Heart right ventricle (tissue), 16 donors: ENCODE measurements around the gene EXOSC1. TPM values are rescaled to one million over a fixed set of nuclear protein-coding genes. Genes with fewer than 3 reads are reported as not detected.

Experiments used
- ATAC-seq, 8 donors: fragments of 200-7000 bp; cut with Tn5 transposase; one replicate each; pipeline ENCODE4 v1.9.1; 2020; ENCODE audit warnings: mild to moderate bottlenecking in 8 of 8, moderate library complexity in 8 of 8, moderate number of reproducible peaks in 1 of 8
- DNase-seq, 2 donors: peaks; one replicate each; pipeline ENCODE4 v3.0.0-alpha.2; 2020
- H3K27ac ChIP-seq, 10 donors: fragments of 200-600 bp; sonication (generic) in 2 of 10; one replicate each; pipeline versions ENCODE4 v1.5.0 to v1.8.0; 2020 to 2022; ENCODE audit warnings: mild to moderate bottlenecking in 3 of 10
- H3K27me3 ChIP-seq, 7 donors: fragments of 200-600 bp; one replicate each; pipeline ENCODE4 v1.8.0; 2021 to 2022; ENCODE audit warnings: mild to moderate bottlenecking in 2 of 7
- H3K36me3 ChIP-seq, 9 donors: fragments of 200-600 bp; sonication (generic) in 1 of 9; one replicate each; pipeline versions ENCODE4 v1.5.0 to v1.8.0; 2020 to 2022; ENCODE audit warnings: mild to moderate bottlenecking in 2 of 9
- H3K4me1 ChIP-seq, 9 donors: fragments of 200-600 bp; sonication (generic) in 1 of 9; one replicate each; pipeline versions ENCODE4 v1.5.0 to v1.8.0; 2020 to 2022; ENCODE audit warnings: mild to moderate bottlenecking in 4 of 9
- H3K4me3 ChIP-seq, 10 donors: fragments of 200-600 bp; sonication (generic) in 2 of 10; one replicate each; pipeline versions ENCODE4 v1.5.0 to v1.8.0; 2020 to 2022; ENCODE audit warnings: mild to moderate bottlenecking in 7 of 10, moderate library complexity in 2 of 10
- H3K9me3 ChIP-seq, 11 donors: fragments of 200-600 bp in 10 of 11; sonication (generic) in 2 of 11; one replicate each; pipeline versions ENCODE4 v1.5.0 to v1.8.0; 2013 to 2022; ENCODE audit warnings: mild to moderate bottlenecking in 2 of 11, control low read depth in 1 of 11, moderate library complexity in 1 of 11
- WGBS, 2 donors: extraction: QIAGEN DNeasy Blood & Tissue Kit; methylation state at CpG; one replicate each; pipeline ENCODE4 v1.1.7; 2013; ENCODE audit warnings: inconsistent platforms in 1 of 2; 5-methylcytosine and 5-hydroxymethylcytosine counted together
- intact Hi-C, 10 donors: fragments of 100-400 bp; cut with DNase I; formaldehyde crosslinking; loops; one replicate each; pipeline versions ENCODE4 v1.11.1 to v1.14.2; 2022
- polyA plus RNA-seq, 2 donors: library from polyadenylated mRNA; stranded (reverse); fragments of 200-250 nt; gene quantifications; one replicate each; pipeline ENCODE4 v1.2.3, GENCODE V29; 2013
- total RNA-seq, 10 donors: library from RNA; stranded (reverse); fragmentation: NEBNext Ultra II Directional in 3 of 10; extraction: Animal tissue kit (Norgen Biotek cat#: 25700) in 3 of 10; gene quantifications; one replicate each; pipeline versions ENCODE4 v1.2.1 to v1.2.4, GENCODE V29; 2021 to 2023
- TF ChIP-seq, protein P1 (sequence below), 9 donors: fragments of 200-600 bp; sonication (generic) in 2 of 9; IDR thresholded peaks; one replicate each; pipeline versions ENCODE4 v1.5.0 to v1.8.0; 2021 to 2022; ENCODE audit warnings: antibody characterized with exemption in 9 of 9, mild to moderate bottlenecking in 5 of 9, moderate library complexity in 1 of 9
- donor health status: Arrhythmogenic right ventricular cardiomyopathy.
- donor health status: ischemic (EF 13 %, LVEDD 7.1; RV severe dilation, severe dysfunction).
- donor health status: healthy with polysubstance abuse.
- donor health status: DM: no; HTN: yes; CAD: no.
- donor health status: DM: no; HTN: no; CAD: no.
- donor health status: ischemic (EF 25% LVEDD 6.9; RV normal size, moderate dysfunction).
- donor health status: ischemic (EF 25% LVEDD 5.7; RV mildly dilated, moderate dysfunction).
- donor health status: healthy.
- donor health status: DM: yes; HTN: yes; CAD: no.
- donor health status: Ischemic cardiomyopathy.
- donor health status: ischemic (EF 35%, LVEDD 5.7; RV mildly dilated, moderate dysfunction).
- donor health status: nonischemic (EF 11% LVEDD 7.7; RV severe dilation, severe dysfunction).
- donor health status: DM: yes; HTN: yes; CAD: no.
- donor health status: PGD.
- donor health status: ischemic (EF 29% LVEDD 5.4; RV normal size, mild dysfunction).
- donor health status: nonischemic (EF 23%, LVEDD 6.1; RV moderate dilation, normal function).

The EXOSC1 gene
- total and polyA plus RNA-seq, 12 donors: 11.7 to 31.3 (median 15.8) TPM

DNA sequence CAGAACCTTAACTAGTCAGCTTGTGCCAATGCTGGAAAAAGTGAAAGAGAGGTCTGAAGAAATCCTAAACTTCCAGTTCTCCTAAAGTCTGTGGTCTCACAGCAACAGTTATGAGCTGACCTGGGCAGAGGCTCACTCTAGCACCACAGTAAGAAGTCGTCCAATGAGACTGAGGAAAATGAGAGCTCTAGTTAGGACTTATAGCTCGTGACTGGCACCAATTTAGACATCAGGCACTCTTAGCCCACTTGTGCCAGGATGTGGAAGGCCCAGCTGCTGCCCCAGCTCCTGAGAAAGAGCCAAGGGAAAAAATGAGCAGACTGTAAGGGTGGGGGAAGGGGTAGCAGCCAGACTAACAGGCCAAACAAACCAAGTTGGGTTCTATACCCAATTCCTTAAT is 44.8 kb upstream of the EXOSC1 start:
- TF ChIP-seq, protein P1, sequence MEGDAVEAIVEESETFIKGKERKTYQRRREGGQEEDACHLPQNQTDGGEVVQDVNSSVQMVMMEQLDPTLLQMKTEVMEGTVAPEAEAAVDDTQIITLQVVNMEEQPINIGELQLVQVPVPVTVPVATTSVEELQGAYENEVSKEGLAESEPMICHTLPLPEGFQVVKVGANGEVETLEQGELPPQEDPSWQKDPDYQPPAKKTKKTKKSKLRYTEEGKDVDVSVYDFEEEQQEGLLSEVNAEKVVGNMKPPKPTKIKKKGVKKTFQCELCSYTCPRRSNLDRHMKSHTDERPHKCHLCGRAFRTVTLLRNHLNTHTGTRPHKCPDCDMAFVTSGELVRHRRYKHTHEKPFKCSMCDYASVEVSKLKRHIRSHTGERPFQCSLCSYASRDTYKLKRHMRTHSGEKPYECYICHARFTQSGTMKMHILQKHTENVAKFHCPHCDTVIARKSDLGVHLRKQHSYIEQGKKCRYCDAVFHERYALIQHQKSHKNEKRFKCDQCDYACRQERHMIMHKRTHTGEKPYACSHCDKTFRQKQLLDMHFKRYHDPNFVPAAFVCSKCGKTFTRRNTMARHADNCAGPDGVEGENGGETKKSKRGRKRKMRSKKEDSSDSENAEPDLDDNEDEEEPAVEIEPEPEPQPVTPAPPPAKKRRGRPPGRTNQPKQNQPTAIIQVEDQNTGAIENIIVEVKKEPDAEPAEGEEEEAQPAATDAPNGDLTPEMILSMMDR (IDR thresholded peaks at IDR 0.05): no peak
- no peak overlapping the region for H3K4me3 ChIP-seq

DNA sequence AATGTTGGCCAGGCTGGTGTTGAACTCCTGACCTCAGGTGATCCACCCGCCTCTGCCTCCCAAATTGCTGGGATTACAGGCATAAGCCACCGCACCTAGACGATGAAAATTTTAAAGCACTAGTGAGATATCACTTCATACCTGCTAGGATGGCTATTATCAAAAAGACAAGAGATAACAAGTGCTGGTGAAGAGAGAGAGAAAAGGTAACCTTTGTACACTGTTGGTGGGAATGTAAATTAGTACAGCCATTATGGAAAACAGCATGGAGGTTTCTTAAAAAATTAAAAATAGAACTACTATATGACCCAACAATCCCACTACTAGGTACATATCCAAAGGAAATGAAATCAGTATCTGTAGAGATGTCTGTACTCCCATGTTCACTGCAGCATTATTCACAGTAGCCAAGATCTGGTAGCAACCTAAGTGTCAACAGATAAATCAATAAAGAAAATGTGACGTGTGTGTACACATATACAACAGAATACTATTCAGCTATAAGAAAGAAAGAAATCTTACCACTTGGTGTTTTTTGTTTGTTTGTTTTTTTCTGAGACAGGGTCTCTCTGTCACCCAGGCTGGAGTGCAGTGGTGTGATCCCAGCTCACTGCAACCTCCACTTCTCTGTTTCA is 40.0 kb upstream of the EXOSC1 start:
- 75 to 80% methylated on average over 4 of the region's 4 CpGs for WGBS, 2 donors
- H3K4me1 ChIP-seq: peaks cover 0 to 68% (median 30%) of the 10 kb centered on the region in 9 donors

More for the DNA sequence above, 44.8 kb upstream of the EXOSC1 start:
- DNase-seq: peak in 1 of 2 donors; percentile 54
- Histone ChIP-seq H3K9me3 (no peaks in the 10 kb centered on the region), H3K4me1 (peaks cover 5 to 83% (median 53%) of the 10 kb centered on the region in 9 donors), H3K27me3 (no peaks in the 10 kb centered on the region), H3K27ac (peak overlapping the region in 9 of 10 donors; percentile 37 to 88 (median 75)), H3K36me3 (peaks cover 0 to 21% (median 0%) of the 10 kb centered on the region in 9 donors)
- 56 to 59% methylated on average over 2 of the region's 2 CpGs for WGBS, 2 donors
- ATAC-seq: peak; percentile 78 to 92 (median 87)
- intact Hi-C loops: loop anchor here in 2 of 10 donors (5.0 to 10.0 kb wide), 2 partner anchors 124 to 693 kb away; no protein-coding TSS in a partner anchor

DNA sequence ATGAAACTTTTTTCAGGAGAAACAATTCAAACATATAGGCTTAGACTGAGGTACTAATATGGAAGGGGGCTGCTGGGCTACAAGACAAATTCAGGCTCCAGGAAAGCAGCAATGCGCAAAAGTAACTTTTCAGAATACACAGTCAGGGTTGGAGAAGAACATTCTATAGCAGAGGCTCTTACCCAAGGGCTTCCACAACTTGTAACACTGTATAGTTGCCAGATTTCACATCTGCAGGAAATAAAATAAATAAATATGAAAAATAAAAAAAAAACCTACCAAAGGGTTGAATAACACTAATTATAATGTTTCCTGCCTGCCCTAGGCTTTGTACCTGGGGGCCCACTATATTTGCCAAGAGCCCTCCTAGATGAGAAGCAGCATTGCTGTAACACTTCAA is 38.1 kb upstream of the EXOSC1 start:
- TF ChIP-seq, protein P1 (IDR thresholded peaks at IDR 0.05): no peak
- peaks cover 0 to 49% (median 14%) of the 10 kb centered on the region in 9 donors for H3K4me1 ChIP-seq
- intact Hi-C loops: no loop called here
- 95 to 100% methylated on average over 1 of the region's 1 CpG for WGBS, 2 donors
- peaks cover 0 to 68% (median 28%) of the 10 kb centered on the region in 9 donors for H3K36me3 ChIP-seq
- ATAC-seq (no peak), DNase-seq (no peak)
- H3K9me3 ChIP-seq: no peaks in the 10 kb centered on the region
- no peaks in the 10 kb centered on the region for H3K27me3 ChIP-seq
- H3K4me3 ChIP-seq: no peak overlapping the region
- peak overlapping the region in 4 of 10 donors; percentile 3 to 61 (median 30) for H3K27ac ChIP-seq

More for the DNA sequence above, 40.0 kb upstream of the EXOSC1 start:
- Histone ChIP-seq H3K9me3 (no peaks in the 10 kb centered on the region), H3K4me3 (no peak overlapping the region), H3K36me3 (peaks cover 0 to 49% (median 10%) of the 10 kb centered on the region in 9 donors), H3K27ac (no peak overlapping the region), H3K27me3 (no peaks in the 10 kb centered on the region)
- ATAC-seq: no peak
- TF ChIP-seq, protein P1 (IDR thresholded peaks at IDR 0.05): no peak
- DNase-seq: no peak
- intact Hi-C loops: no loop called here

DNA sequence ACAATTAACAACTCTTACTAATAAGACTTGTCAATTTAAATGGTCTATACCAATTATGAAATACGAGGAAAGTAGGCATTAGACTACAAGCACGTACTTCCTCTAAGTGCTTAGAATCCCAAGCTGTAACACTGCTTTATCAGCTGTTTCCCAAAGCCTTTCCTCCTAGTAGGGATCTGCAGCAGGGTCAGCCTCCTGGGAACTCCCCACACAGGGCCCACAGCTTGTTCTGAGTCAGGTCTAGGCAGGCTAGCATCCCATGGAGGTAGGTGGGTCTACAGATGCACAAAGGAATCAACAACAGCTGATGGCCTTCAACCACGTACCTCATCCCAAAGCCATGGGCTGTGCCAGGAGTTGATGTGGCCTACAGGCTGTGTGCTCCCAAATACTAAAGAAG is 37.7 kb upstream of the EXOSC1 start:
- H3K4me3 ChIP-seq: no peak overlapping the region
- intact Hi-C loops: no loop called here
- ATAC-seq (peak in 4 of 8 donors; percentile 35 to 47 (median 42)), DNase-seq (no peak)
- H3K27ac ChIP-seq: peak overlapping the region in 3 of 10 donors; percentile 9 to 61 (median 52)
- peaks cover 0 to 72% (median 30%) of the 10 kb centered on the region in 9 donors for H3K36me3 ChIP-seq
- H3K27me3 ChIP-seq: no peaks in the 10 kb centered on the region
- no peaks in the 10 kb centered on the region for H3K9me3 ChIP-seq
- peaks cover 0 to 45% (median 10%) of the 10 kb centered on the region in 9 donors for H3K4me1 ChIP-seq
- 71 to 73% methylated on average over 3 of the region's 3 CpGs for WGBS, 2 donors
- TF ChIP-seq, protein P1 (IDR thresholded peaks at IDR 0.05): no peak
